NCI-H82 treated with DMSO at 0.1 percent for 48 hours (cell line): ENCODE data around the gene ADISSP.

Source experiments
- DNase-seq: peaks from one replicate; lab custom pipeline; 2025; ENCODE audit not compliant: unreplicated experiment; lab: John Stamatoyannopoulos, UW

Gene ADISSP

DNA sequence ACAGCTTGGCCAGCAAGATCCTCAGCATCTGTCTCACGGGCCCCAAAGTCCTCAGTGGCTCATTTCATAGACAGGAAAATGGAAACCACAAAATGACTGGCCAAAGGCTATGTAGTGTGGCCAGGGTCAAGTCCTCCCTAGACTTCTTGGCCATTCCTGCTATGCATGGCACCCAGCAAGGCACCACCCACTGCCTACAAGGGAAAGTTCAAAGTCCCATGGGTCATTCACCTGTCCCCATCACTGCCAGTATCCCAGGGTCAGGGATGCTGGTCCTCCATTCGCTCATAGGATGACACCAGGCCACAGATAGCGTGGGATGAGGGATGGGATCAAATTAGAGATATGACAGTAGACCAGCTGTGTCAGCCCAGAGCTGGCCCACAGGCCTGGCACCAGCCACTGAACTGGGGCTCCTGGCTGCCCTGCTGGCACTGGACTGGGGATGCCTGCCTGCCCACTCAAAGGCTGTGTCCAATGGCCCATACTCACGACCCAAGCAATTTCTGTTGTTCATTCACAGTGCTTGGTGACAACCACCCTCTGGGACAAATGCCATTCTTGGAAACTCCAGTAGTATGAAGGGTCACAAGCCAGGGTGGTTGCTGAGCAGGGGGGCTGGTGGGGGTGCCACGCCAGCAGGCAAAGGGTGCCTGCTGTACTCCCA is 11.6 kb downstream of the ADISSP start:
- no peak for DNase-seq

- no peak for DNase-seq
Observed at GRCh38 chr20:3755269-3755668, 12.3 kb downstream of the ADISSP start.

GRCh38 chr20:3754276-3754630 is 13.3 kb downstream of the ADISSP start:
- no peak for DNase-seq

- no peak for DNase-seq
Observed at GRCh38 chr20:3753501-3754275, 13.9 kb downstream of the ADISSP start.

DNA sequence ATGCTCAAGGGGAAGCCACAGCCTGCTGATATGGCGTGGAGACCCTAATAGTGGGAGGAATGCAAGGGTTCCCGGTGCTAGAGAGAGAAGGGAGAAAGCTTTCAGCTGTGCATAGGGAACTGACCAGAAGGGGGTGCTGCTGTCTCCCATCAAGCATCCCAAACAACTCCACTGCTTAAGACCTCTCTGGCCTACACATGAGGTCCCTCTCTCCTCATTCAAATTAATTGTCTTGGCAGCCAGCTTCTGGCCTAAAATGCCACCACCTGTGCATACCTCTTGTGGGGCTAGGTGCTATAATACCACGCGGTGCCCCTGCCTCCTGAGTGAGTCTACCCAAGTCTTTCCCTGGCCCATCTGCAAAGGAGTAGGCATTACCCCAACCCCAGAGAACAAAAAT is 14.5 kb downstream of the ADISSP start:
- DNase-seq: peak; percentile 41

GRCh38 chr20:3752386-3752759 is 15.2 kb downstream of the ADISSP start:
- no peak for DNase-seq

DNA sequence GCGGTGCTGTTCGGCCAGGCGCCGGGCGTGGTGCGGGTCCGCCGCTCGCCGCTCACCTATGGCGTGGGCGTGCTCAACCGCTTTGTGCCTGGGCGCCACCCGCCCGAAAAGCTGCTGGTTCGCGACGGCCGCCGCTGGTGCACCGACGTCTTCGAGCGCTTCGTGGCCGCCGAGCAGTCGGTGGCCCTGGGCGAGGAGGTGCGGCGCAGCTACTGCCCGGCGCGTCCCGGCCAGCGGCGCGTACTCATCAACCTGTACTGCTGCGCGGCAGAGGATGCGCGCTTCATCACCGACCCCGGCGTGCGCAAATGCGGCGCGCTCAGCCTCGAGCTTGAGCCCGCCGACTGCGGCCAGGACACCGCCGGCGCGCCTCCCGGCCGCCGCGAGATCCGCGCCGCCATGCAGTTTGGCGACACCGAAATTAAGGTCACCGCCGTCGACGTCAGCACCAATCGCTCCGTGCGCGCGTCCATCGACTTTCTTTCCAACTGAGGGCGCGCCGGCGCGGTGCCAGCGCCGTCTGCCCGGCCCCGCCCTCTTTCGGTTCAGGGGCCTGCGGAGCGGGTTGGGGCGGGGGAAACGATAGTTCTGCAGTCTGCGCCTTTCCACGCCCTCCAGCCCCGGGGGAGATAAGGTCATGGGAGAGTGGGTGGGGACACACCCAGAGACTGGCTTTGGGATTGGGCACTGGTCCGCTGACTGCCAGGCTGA is 15.7 kb downstream of the ADISSP start:
- peak; percentile 36 for DNase-seq

DNA sequence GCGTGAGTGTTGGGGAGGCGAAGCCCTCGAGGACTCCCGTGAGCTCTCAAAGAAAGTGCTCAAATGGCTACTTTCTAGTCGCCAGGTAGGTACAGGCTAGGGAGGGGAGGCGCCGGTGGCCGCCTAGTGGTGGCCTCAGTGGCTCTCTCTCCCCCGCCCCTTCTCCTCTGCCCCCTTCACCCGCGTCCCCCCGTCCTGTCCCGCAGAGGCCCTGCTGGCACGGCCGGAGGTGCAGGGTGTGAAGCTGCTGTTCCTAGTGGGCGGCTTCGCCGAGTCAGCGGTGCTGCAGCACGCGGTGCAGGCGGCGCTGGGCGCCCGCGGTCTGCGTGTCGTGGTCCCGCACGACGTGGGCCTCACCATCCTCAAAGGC is 16.3 kb downstream of the ADISSP start:
- DNase-seq: no peak

DNA sequence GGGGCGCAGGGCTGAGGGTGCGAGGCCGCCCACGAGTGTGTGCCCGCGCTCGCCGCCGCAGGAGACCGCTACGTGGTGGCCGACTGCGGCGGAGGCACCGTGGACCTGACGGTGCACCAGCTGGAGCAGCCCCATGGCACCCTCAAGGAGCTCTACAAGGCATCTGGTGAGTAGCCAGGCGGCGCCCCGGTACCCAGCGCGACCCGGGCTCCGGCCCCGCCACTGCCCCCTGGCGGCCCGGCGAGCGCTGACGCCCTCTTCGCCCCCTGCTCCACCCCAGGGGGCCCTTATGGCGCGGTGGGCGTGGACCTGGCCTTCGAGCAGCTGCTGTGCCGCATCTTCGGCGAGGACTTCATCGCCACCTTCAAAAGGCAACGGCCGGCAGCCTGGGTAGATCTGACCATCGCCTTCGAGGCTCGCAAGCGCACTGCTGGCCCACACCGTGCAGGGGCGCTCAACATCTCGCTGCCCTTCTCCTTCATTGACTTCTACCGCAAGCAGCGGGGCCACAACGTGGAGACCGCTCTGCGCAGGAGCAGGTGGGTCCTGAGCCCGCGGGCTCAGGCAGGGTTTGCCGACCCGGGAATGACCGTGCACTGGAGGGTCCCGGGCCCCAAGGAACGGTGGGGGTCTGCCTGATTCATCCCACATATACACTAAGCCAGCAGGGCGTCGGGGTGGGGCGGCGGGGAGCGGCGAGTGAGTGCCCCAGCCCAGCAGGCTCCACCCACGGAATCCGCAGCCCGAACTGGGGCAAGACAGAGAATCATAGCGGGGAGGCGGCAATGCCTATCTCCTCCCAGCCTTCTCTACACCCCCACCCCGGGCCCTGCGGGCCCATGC is 17.6 kb downstream of the ADISSP start:
- DNase-seq: peak; percentile 33

GRCh38 chr20:3749087-3749688 is 18.4 kb downstream of the ADISSP start:
- DNase-seq: no peak

DNA sequence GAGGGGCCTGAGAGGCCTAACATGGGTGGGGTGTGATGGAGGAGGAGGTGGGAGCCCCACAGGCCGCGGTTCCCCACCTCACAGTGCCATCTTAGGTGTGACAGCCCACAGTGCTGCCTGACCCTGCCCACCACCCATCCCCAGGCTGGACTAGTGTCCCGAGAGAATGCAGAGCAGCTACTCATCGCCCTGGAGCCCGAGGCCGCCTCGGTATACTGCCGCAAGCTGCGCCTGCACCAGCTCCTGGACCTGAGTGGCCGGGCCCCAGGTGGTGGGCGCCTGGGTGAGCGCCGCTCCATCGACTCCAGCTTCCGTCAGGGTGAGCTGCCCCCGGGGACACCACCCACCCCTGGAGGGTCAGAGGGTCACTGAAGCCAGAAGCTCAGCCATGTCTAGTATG is 19.5 kb downstream of the ADISSP start:
- DNase-seq: no peak

DNA sequence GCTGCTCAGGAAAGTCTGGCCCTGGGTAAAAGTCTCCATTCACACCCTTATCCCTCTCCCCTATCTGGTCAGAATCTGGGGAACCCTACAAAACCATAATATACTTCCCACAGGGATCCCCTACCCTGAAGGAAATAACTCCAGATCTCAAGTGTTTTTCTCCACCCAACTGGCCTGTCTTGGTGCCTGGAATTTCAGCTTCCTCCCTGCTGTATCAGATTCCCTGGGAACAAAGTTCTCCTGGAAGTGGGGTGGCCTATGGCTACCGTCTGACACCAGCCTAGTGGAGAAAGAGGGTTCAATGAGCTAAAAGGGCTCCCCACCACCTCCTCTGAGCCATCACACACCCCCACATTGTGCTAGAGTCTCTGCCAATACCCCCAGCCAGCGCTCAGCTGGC is 20.1 kb downstream of the ADISSP start:
- DNase-seq: no peak

DNA sequence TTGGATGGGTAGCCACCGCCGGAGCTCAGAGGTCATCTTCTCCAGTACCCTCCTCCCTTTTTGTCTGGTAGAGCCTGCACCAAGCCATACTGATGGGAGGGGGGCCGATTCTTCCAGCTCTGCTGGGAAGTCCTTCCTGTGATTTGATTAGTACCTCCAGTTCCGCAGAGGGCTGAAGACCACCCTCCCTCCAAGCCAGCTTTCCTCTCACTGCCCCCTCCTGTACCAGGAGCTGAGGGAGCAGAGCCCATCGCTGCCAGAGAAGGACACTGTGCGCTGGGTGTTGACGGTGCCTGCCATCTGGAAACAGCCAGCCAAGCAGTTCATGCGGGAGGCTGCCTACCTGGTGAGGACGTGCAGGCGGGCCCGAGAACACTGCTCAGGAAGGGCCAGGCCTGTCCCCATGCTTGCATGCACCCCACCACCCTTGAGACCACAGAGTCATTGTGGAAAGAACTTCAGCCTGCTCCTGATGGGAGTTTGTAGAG is 21.8 kb downstream of the ADISSP start:
- no peak for DNase-seq

DNA sequence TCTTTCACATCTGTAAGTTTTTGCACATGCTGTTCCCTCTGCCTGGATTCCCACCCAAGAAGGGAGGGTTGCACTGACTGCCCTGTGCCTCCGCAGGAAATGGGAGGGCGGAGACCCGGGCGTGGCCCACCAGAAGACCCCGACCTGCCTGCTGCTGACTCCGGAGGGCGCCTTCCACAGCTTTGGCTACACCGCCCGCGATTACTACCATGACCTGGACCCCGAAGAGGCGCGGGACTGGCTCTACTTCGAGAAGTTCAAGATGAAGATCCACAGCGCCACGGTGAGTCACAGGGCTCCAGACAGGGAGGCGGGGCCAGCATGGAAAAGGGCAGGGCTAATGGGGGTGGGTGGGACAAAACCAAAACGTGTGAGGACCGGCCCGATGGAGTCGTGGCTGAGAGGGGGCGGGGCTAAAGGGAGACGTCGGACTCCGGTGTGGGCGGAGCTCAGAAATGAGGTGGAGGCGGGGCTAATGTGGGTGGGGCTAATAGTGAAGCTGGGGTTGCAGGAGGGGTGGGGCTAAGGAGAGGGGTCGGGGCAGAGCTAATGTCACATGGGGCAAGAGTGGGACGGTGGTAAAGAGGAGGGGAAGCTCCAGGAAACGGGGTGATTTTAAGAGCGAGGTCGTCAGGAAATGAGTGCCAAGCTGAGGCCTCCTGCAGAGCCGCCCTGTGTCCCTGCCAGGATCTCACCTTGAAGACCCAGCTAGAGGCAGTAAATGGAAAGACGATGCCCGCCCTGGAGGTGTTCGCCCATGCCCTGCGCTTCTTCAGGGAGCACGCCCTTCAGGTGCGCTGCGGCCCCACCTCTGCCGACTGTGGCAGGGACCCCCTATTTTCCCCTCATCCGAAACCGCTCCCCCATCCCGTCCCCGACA is 22.5 kb downstream of the ADISSP start:
- peak; percentile 16 for DNase-seq

DNA sequence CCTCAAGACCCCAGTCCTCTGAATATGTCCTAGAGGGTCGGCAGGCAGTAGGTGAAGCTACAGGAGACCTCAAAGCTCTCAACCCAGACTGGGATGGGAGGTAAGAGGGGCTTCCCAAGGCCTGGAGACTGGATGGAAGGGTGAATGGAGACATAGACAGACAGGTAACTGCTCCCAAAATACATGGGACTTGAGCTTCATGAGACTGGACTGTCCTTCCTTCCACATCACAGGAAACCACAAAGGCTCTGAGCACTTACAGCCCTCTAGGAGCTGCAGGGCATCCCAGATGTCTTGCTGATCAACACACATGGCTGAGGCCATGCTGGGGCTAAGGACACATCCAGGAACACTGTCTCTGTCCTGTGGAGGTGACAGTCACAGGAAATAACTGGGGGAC is 23.5 kb downstream of the ADISSP start:
- DNase-seq: no peak

DNA sequence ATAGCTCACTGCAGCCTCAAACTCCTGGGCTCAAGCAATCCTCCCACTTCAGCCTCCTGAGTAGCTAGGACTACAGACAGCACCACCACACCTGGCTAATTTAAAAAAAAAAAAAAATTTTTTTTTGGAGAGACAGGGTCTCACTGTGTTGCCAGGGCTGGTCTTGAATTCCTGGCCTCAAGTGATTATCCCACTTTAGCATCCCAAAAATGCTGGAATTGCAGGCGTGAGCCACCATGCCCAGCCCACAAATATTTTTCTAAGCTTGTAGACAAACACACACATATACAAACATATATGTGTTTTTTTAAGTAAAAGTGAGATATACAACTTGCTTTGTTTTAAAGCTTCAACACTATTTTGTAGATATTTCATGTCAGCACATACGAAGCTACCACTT is 24.3 kb downstream of the ADISSP start:
- DNase-seq: no peak

DNA sequence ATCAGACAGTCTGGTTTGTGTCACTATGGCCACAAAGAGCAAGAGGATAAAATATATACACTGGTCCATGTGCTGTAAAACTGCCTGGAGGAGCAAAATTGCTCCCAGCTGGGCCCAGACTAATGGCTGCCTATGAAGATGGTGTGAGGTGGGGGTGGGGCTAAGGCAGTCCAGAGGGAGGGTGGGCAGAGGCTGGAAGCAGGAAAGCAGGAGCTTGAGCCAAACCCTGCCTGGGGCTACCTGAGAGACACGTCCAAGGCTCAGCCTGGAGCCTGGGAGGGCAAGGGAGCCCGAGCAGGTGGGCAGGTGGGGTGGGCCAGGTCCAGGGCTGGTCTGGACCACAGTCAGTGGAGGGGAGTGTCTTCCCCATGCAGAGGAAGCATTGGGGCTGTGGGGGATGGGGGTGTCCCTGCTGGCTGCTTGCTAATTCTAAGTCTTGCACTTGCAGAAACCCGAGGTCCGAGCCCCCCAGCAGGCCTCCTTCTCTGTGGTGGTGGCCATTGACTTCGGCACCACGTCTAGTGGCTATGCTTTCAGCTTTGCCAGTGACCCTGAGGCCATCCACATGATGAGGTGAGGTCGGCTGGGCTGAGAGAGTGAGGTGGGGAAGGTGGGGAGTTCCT is 25.6 kb downstream of the ADISSP start:
- no peak for DNase-seq

- DNase-seq: no peak
Observed at GRCh38 chr20:3740615-3741301, 26.8 kb downstream of the ADISSP start.

GRCh38 chr20:3739926-3740451 is 27.6 kb downstream of the ADISSP start:
- DNase-seq: no peak
